WI38 (cell line): Measurements from ENCODE around the gene TUB.

ENCODE experiments used
- H3K4me3 ChIP-seq: 2 replicates; pipeline ENCODE4 v1.5.1; 2011; ENCODE audit warnings: low read depth, mild to moderate bottlenecking, control low read depth, low read length
- TF ChIP-seq, protein P1 (sequence below): IDR thresholded peaks from 2 replicates; pipeline ENCODE4 v1.5.1; 2012; ENCODE audit warnings: low read depth, mild to moderate bottlenecking, control low read depth, low read length

The TUB gene

DNA sequence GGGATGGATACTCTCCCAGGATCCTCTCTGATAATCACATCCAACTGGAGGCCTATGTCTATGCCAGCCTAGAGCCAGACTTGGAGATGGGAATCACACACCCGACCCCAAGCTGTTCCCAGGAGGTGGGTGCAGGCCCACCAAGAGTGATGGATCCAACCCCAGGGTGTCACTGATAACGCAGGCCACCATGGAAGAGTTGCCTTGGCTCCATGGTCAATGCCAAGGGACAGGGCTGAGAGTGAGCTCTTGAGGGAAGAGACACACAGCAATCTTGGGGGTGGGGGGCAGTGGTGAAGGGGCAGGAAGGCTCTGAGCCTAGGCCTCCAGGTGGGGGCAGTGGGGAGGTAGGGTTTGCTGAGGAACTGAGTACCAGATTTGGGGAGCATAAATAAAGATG lies 16.9 kb downstream of the TUB start:
- TF ChIP-seq, protein P1, sequence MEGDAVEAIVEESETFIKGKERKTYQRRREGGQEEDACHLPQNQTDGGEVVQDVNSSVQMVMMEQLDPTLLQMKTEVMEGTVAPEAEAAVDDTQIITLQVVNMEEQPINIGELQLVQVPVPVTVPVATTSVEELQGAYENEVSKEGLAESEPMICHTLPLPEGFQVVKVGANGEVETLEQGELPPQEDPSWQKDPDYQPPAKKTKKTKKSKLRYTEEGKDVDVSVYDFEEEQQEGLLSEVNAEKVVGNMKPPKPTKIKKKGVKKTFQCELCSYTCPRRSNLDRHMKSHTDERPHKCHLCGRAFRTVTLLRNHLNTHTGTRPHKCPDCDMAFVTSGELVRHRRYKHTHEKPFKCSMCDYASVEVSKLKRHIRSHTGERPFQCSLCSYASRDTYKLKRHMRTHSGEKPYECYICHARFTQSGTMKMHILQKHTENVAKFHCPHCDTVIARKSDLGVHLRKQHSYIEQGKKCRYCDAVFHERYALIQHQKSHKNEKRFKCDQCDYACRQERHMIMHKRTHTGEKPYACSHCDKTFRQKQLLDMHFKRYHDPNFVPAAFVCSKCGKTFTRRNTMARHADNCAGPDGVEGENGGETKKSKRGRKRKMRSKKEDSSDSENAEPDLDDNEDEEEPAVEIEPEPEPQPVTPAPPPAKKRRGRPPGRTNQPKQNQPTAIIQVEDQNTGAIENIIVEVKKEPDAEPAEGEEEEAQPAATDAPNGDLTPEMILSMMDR: no peak

DNA sequence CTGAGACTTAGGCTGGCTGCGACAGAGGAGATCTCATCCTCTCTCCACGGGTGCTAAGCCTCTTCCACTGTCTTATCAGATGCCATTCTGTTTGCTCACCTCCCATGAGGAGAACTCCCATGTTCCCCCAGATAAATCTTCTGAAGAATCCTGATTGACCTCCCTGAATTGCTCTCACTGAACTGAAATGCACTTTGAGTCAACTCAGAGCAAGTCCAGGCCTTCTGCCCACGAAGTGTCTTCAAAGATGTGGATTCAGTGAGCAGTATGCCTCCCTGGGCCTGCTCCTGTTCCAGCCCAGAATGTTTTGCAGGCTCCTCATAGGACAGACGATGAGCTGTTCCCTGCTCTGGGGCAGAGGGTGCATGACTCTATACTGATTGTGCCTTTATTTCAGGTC lies 17.4 kb downstream of the TUB start:
- H3K4me3 ChIP-seq: no peak overlapping the region
- TF ChIP-seq, protein P1: no peak

More for the DNA sequence above, 16.9 kb downstream of the TUB start:
- H3K4me3 ChIP-seq: no peak overlapping the region

DNA sequence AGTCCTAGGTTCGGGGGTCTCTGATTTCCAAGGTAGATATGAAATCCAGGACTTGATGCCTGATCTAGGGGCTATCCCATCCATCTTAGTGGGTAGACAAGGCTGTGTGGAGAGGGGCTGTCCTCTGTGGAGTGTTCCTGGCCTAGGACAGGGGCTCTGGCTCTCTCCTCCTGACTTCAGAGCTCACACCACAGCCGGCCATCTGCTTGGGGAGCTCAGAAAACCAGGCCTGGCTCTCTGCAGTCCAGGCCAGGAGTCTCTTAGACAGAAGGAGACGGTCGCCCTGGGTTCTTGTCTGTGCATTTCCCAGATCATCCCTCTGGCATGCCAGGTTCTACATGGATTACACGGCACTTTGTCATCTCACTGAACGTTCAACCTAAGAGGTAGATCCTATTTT lies 17.9 kb downstream of the TUB start:
- TF ChIP-seq, protein P1: no peak
- H3K4me3 ChIP-seq: no peak overlapping the region

DNA sequence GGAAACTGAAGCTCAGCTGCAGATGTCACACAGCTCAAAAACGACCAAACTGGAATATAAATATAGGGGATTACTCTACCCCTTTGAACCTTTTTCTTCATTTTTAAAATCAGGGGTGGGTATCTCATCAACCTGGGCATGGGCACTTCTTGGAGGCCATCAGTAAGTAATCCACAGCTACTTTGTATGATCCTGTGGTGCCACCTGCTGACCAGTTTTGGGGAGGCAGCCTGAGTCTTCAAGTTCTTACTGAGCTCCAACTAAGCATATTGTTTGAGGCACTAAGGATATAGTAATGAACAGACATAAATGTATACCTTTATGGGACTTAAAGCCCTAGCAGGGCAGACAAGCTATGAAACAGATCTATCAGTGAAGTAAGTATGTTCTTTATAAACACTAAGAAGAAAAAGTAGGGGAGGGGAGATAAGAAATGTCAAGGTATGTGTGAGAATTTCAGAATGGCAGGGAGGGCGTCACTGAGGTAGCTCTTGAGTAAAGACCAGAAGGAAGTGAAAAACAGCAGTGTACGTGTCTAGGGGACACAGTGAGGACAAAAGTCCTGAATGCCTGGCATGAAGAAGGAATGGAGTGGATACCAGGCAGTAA lies 18.4 kb downstream of the TUB start:
- no peak overlapping the region for H3K4me3 ChIP-seq
- TF ChIP-seq, protein P1: peak; percentile 73

DNA sequence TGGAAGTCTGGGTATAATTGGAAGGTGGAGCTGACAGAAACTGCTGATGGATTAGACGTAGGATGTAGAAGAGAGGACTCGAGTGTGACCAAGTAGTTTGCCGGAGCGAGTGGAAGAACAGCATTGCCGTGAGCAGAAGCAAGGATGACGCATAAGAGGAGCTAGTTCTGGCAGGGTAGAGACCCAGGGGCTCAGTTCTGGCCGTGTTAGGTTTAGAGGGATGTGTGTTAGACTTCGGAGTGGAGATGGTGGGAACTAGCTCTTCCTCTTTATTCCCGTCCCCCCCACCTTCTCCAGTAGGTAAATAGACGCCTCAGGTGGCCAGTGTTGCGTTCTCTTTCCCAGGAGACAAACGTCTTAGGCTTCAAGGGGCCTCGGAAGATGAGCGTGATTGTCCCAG lies 19.1 kb downstream of the TUB start:
- TF ChIP-seq, protein P1: no peak
- no peak overlapping the region for H3K4me3 ChIP-seq

DNA sequence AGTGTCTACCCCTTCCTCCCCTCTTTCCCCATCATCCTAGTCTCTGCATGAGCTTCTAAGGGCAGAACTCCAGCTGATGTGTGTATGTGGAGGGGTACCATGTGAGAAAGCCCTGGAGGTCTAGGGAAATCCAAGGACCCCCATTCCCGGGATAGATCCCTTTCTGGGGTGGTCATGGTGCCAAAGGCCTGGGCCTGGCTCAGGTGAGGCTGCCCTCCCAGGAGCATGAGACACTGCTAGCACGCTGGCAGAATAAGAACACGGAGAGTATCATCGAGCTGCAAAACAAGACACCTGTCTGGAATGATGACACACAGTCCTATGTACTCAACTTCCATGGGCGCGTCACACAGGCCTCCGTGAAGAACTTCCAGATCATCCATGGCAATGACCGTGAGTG lies 19.6 kb downstream of the TUB start:
- TF ChIP-seq, protein P1: no peak
- H3K4me3 ChIP-seq: no peak overlapping the region

DNA sequence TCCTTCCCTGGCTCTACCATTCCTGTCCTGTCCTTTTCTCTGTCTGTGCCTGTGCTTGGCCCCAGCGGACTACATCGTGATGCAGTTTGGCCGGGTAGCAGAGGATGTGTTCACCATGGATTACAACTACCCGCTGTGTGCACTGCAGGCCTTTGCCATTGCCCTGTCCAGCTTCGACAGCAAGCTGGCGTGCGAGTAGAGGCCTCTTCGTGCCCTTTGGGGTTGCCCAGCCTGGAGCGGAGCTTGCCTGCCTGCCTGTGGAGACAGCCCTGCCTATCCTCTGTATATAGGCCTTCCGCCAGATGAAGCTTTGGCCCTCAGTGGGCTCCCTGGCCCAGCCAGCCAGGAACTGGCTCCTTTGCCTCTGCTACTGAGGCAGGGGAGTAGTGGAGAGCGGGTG lies 20.4 kb downstream of the TUB start:
- TF ChIP-seq, protein P1: no peak
- no peak overlapping the region for H3K4me3 ChIP-seq
